ENCODE results near the gene ADD2. TPM values are rescaled to one million over a fixed set of nuclear protein-coding genes. Genes with fewer than 3 reads are reported as not detected.

Gene ADD2
- total and polyA plus RNA-seq, 2 donors (not counting 1 experiment from before 2014, with no cell fraction given): 15.9 to 21.7 TPM

DNA sequence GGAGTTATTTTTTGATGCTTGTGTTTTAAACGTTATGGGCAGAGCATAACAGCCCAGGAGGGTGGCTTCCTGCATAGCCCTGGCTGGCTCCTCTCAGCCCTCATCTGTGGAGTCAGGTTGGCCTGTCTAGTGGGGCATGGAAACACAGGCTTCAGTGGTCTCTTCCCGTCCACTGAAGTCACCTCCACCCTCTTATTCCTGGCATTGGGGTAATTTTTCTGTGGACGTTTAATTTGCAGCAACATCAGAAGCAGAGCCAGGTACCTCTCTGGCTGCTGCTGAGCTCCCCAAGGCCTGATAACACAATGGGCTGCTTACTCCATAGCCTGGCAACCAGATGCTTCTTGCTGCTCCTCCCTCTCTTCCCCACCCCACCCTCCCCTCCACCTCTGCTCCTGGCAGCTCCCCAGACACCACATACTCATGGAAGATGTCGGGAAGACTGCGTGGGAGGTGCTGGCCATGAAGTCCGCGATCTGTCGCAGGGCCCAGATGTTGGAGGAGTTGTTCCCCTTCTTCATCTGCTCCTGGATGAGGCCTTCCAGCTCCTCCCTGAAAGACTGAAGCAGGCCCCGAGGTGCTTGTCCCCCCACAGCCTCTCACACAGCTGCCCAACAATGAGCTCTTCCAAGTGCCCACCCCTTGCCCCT is 64.0 kb downstream of the ADD2 start:
- ChIA-PET CTCF (no interaction called here), POLR2A (no interaction called here)
- Histone ChIP-seq H3K4me3 (ENCODE audit: control extremely low read depth in 1 of 5, extremely low read depth in 1 of 5, insufficient read depth in 1 of 5, low read depth in 2 of 5, low read length in 4 of 5) (no peak overlapping the region), H3K4me1 (ENCODE audit: control insufficient read depth in 2 of 2, insufficient read depth in 2 of 2, low read length in 2 of 2) (no peaks in the 10 kb centered on the region), H3K9me3 (ENCODE audit: control extremely low read depth in 1 of 3, control insufficient read depth in 2 of 3, insufficient read depth in 1 of 3, low read length in 2 of 3) (no peaks in the 10 kb centered on the region), H4K20me1 (ENCODE audit: control insufficient read depth, insufficient read depth, low read length, poor library complexity, severe bottlenecking) (no peaks in the 10 kb centered on the region), H2AFZ (ENCODE audit: insufficient read depth, low read depth, low read length, poor library complexity, severe bottlenecking) (no peak overlapping the region), H3K4me2 (replicated peaks; ENCODE audit: low read depth, low read length, poor library complexity, severe bottlenecking) (no peak overlapping the region), H3K36me3 (replicated peaks in 1 of 2; ENCODE audit: control extremely low read depth in 1 of 2, control insufficient read depth in 1 of 2, extremely low read depth in 1 of 2, insufficient read depth in 2 of 2, low read length in 1 of 2) (peaks cover 0 to 12% of the 10 kb centered on the region in 2 experiments), H3K27ac (ENCODE audit: low read length in 2 of 2) (no peak overlapping the region), H3K79me2 (ENCODE audit: control insufficient read depth, insufficient read depth, low read length) (no peaks in the 10 kb centered on the region), H3K9ac (ENCODE audit: low read length) (no peak overlapping the region), H3K27me3 (replicated peaks in 1 of 4; ENCODE audit: control extremely low read depth in 1 of 4, control insufficient read depth in 3 of 4, insufficient read depth in 4 of 4, low read length in 3 of 4) (no peaks in the 10 kb centered on the region)
- WGBS (ENCODE audit: insufficient coverage): 81% methylated on average over 3 of the region's 9 CpGs
- DNase-seq (no peak), ATAC-seq (ENCODE audit: low read depth) (no peak)
- TF ChIP-seq, protein P1, sequence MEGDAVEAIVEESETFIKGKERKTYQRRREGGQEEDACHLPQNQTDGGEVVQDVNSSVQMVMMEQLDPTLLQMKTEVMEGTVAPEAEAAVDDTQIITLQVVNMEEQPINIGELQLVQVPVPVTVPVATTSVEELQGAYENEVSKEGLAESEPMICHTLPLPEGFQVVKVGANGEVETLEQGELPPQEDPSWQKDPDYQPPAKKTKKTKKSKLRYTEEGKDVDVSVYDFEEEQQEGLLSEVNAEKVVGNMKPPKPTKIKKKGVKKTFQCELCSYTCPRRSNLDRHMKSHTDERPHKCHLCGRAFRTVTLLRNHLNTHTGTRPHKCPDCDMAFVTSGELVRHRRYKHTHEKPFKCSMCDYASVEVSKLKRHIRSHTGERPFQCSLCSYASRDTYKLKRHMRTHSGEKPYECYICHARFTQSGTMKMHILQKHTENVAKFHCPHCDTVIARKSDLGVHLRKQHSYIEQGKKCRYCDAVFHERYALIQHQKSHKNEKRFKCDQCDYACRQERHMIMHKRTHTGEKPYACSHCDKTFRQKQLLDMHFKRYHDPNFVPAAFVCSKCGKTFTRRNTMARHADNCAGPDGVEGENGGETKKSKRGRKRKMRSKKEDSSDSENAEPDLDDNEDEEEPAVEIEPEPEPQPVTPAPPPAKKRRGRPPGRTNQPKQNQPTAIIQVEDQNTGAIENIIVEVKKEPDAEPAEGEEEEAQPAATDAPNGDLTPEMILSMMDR (IDR thresholded peaks at IDR 0.05): no peak
- no peak for TF ChIP-seq EZH2 (IDR thresholded peaks at IDR 0.05; ENCODE audit: borderline replicate concordance, insufficient read depth, low read depth, low read length, poor library complexity, severe bottlenecking)
- Mint-ChIP-seq H3K9me3 (ENCODE audit: insufficient read depth) (no peaks in the 10 kb centered on the region), H3K27ac (no peak overlapping the region), H3K4me3 (no peak overlapping the region), H3K4me1 (no peaks in the 10 kb centered on the region), H3K27me3 (peaks cover under 1% of the 10 kb centered on the region)
- intact Hi-C loops (cut with micrococcal nuclease): no loop called here

DNA sequence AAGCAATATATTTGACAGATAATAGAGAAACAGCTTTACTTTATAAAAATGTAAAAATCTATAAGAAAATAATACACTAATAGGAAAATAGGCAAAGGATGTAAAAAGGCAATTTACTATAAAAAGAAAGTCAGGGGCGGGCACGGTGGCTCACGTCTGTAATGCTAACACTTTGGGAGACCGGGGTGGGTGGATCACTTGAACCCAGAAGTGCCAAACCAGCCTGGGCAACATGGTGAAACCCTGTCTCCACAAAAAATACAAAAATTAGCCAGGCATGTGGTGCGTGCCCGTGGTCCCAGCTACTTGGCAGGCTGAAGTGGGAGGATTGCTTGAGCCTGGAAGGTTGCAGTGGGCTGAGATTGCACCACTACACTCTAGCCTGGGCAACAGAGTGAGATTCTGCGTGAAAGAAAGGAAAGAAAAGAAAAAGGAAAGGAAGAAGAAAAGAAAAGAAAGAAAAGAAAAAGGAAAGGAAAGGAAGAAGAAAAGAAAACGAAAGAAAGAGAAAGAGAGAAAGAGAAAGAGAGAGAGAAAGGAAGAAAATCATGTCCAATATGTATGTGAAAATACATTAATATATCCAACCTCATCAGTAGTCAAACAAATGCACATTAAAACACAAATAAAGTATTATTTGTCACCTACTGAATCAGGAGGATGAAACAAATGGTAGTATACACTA is 65.1 kb downstream of the ADD2 start:
- Mint-ChIP-seq H3K9me3 (ENCODE audit: insufficient read depth) (no peaks in the 10 kb centered on the region), H3K4me3 (no peak overlapping the region), H3K27me3 (peaks cover 3% of the 10 kb centered on the region), H3K4me1 (no peaks in the 10 kb centered on the region), H3K27ac (no peak overlapping the region)
- Histone ChIP-seq H3K27ac (ENCODE audit: low read length in 2 of 2) (no peak overlapping the region), H2AFZ (ENCODE audit: insufficient read depth, low read depth, low read length, poor library complexity, severe bottlenecking) (no peak overlapping the region), H3K9ac (ENCODE audit: low read length) (no peak overlapping the region), H3K4me2 (replicated peaks; ENCODE audit: low read depth, low read length, poor library complexity, severe bottlenecking) (no peak overlapping the region), H3K27me3 (replicated peaks in 1 of 4; ENCODE audit: control extremely low read depth in 1 of 4, control insufficient read depth in 3 of 4, insufficient read depth in 4 of 4, low read length in 3 of 4) (no peaks in the 10 kb centered on the region), H3K9me3 (ENCODE audit: control extremely low read depth in 1 of 3, control insufficient read depth in 2 of 3, insufficient read depth in 1 of 3, low read length in 2 of 3) (no peaks in the 10 kb centered on the region), H3K79me2 (ENCODE audit: control insufficient read depth, insufficient read depth, low read length) (no peaks in the 10 kb centered on the region), H3K36me3 (replicated peaks in 1 of 2; ENCODE audit: control extremely low read depth in 1 of 2, control insufficient read depth in 1 of 2, extremely low read depth in 1 of 2, insufficient read depth in 2 of 2, low read length in 1 of 2) (peaks cover 0 to 8% of the 10 kb centered on the region in 2 experiments), H3K4me3 (ENCODE audit: control extremely low read depth in 1 of 5, extremely low read depth in 1 of 5, insufficient read depth in 1 of 5, low read depth in 2 of 5, low read length in 4 of 5) (no peak overlapping the region), H3K4me1 (ENCODE audit: control insufficient read depth in 2 of 2, insufficient read depth in 2 of 2, low read length in 2 of 2) (no peaks in the 10 kb centered on the region), H4K20me1 (ENCODE audit: control insufficient read depth, insufficient read depth, low read length, poor library complexity, severe bottlenecking) (no peaks in the 10 kb centered on the region)
- CTCF ChIA-PET: no interaction called here
- intact Hi-C loops (cut with micrococcal nuclease): no loop called here
- TF ChIP-seq EZH2 (IDR thresholded peaks at IDR 0.05; ENCODE audit: borderline replicate concordance, insufficient read depth, low read depth, low read length, poor library complexity, severe bottlenecking): no peak
- ATAC-seq (ENCODE audit: low read depth) (no peak), DNase-seq (no peak)
- POLR2A ChIA-PET: no interaction called here
- 100% methylated on average over 2 of the region's 8 CpGs for WGBS (ENCODE audit: insufficient coverage)

All from B cell (primary cell).